ENCODE results near the gene PLCL2. TPM values are rescaled to one million over a fixed set of nuclear protein-coding genes. Genes with fewer than 3 reads are reported as not detected.

PLCL2 gene
- total RNA-seq, 1 donor from 2014 or later, result 26.4 TPM

DNA sequence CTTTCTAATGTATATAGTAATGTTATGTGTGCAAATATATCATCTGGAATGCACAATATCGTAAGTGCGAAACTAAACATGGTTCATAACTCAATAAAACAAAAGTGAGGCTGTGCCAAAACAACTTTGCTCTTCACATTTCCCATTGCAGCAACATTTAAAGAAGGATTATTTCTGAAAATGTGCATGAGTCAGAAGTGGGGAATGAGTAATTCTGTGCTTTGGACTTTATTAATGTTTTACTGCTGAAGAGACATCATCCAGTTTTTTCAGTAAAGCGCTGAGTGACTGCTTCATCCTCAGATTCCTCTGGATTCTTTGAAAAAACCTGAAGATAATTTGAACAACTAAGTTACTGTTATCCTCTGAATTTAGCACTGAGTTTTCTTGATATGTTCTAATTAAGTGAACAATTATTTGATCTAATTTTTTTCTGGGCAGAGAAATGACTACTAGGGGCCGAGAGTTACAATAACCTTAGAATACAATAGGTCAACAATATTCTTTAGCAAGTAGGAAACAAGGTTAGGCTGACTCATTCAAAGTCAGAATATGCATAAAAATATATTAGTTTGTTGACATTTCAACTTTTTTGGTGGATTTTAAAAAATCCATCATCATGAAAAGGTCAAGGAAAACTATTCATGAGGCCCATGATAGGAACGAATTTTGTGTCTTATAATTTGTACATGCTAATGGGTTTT is 20.0 kb upstream of the PLCL2 start:
- Histone ChIP-seq H3K27ac (no peak overlapping the region), H3K4me2 (no peak overlapping the region), H3K9me3 (ENCODE audit: low read depth) (no peaks in the 10 kb centered on the region), H3K36me3 (no peaks in the 10 kb centered on the region), H3K4me1 (no peaks in the 10 kb centered on the region), H4K20me1 (ENCODE audit: low read depth) (no peaks in the 10 kb centered on the region), H2AFZ (replicated peaks) (no peak overlapping the region), H3K4me3 (no peak overlapping the region), H3K9ac (no peak overlapping the region), H3F3A (ENCODE audit: low read depth) (no peaks in the 10 kb centered on the region), H3K27me3 (no peaks in the 10 kb centered on the region), H3K79me2 (ENCODE audit: low read depth) (no peaks in the 10 kb centered on the region)
- H3K36me3 Mint-ChIP-seq, result no peaks in the 10 kb centered on the region
- TF ChIP-seq EZH2phosphoT487 (IDR thresholded peaks at IDR 0.05) (no peak), EZH2 (IDR thresholded peaks at IDR 0.05) (no peak)
- TF ChIP-seq, protein P1, sequence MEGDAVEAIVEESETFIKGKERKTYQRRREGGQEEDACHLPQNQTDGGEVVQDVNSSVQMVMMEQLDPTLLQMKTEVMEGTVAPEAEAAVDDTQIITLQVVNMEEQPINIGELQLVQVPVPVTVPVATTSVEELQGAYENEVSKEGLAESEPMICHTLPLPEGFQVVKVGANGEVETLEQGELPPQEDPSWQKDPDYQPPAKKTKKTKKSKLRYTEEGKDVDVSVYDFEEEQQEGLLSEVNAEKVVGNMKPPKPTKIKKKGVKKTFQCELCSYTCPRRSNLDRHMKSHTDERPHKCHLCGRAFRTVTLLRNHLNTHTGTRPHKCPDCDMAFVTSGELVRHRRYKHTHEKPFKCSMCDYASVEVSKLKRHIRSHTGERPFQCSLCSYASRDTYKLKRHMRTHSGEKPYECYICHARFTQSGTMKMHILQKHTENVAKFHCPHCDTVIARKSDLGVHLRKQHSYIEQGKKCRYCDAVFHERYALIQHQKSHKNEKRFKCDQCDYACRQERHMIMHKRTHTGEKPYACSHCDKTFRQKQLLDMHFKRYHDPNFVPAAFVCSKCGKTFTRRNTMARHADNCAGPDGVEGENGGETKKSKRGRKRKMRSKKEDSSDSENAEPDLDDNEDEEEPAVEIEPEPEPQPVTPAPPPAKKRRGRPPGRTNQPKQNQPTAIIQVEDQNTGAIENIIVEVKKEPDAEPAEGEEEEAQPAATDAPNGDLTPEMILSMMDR (IDR thresholded peaks at IDR 0.05), result no peak
- peaks cover 5% of the 10 kb centered on the region for H3K9me3 Mint-ChIP-seq
- no peaks in the 10 kb centered on the region for H3K4me1 Mint-ChIP-seq
- no peak for DNase-seq (ENCODE audit: low spot score)
- H3K27ac Mint-ChIP-seq, result no peak overlapping the region
- no peak overlapping the region for H3K4me3 Mint-ChIP-seq
- H3K27me3 Mint-ChIP-seq (ENCODE audit: insufficient read depth, low read depth), result no peaks in the 10 kb centered on the region

DNA sequence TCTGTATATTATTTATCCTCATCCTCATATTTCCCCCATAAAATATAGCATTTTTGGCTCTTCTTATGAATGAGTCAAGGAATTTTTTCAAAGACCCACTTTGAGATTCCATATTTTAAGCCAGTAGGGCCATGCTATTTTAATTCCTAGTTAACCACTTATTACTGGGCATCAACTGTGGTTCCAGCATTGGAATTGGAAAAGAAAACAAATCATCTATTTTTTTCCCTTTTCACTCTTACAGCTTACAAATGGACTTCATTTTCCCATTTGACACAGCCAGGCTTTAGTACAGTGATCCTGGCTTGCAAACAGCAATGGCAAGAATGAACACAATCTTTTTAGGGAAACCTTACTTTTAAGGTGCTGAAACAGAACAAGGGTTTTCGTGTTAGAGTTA is 19.4 kb upstream of the PLCL2 start:
- Histone ChIP-seq H3F3A (ENCODE audit: low read depth) (no peaks in the 10 kb centered on the region), H3K4me2 (no peak overlapping the region), H4K20me1 (ENCODE audit: low read depth) (no peaks in the 10 kb centered on the region), H2AFZ (replicated peaks) (no peak overlapping the region), H3K27me3 (no peaks in the 10 kb centered on the region), H3K4me1 (no peaks in the 10 kb centered on the region), H3K9ac (no peak overlapping the region), H3K4me3 (no peak overlapping the region), H3K27ac (no peak overlapping the region), H3K9me3 (ENCODE audit: low read depth) (no peaks in the 10 kb centered on the region), H3K79me2 (ENCODE audit: low read depth) (no peaks in the 10 kb centered on the region), H3K36me3 (no peaks in the 10 kb centered on the region)
- TF ChIP-seq EZH2phosphoT487 (IDR thresholded peaks at IDR 0.05) (no peak), EZH2 (IDR thresholded peaks at IDR 0.05) (no peak)
- TF ChIP-seq, protein P1 (IDR thresholded peaks at IDR 0.05), result no peak
- no peak overlapping the region for H3K27ac Mint-ChIP-seq
- H3K4me3 Mint-ChIP-seq, result no peak overlapping the region
- H3K4me1 Mint-ChIP-seq, result no peaks in the 10 kb centered on the region
- no peaks in the 10 kb centered on the region for H3K27me3 Mint-ChIP-seq (ENCODE audit: insufficient read depth, low read depth)
- H3K9me3 Mint-ChIP-seq, result peaks cover 5% of the 10 kb centered on the region
- H3K36me3 Mint-ChIP-seq, result no peaks in the 10 kb centered on the region
- no peak for DNase-seq (ENCODE audit: low spot score)

DNA sequence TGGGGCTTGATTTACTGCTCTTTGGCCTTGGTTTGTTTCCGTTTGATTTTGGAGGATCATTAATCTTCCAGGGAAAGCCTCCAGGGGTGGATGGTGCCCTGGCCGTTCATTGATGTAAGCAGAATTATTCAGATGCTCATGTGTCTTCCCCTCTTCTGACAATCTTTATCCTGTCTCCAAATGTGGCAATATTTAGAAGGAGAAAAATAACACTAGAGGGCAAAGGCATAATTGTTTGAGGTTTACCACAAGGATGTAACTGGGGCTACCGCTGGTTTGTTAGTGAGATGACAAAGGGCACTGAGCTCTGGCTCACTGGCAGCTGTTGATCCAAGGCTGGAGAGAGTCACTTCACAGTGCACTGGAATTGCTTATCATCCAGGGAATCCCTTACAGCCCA is 18.2 kb upstream of the PLCL2 start:
- TF ChIP-seq EZH2 (IDR thresholded peaks at IDR 0.05), result no peak
- TF ChIP-seq, protein P1 (IDR thresholded peaks at IDR 0.05), result no peak
- TF ChIP-seq EZH2phosphoT487 (IDR thresholded peaks at IDR 0.05), result no peak
- Histone ChIP-seq H3K27ac (no peak overlapping the region), H2AFZ (replicated peaks) (no peak overlapping the region), H4K20me1 (ENCODE audit: low read depth) (no peaks in the 10 kb centered on the region), H3K4me3 (no peak overlapping the region), H3K36me3 (no peaks in the 10 kb centered on the region), H3K9me3 (ENCODE audit: low read depth) (no peaks in the 10 kb centered on the region), H3F3A (ENCODE audit: low read depth) (no peaks in the 10 kb centered on the region), H3K79me2 (ENCODE audit: low read depth) (no peaks in the 10 kb centered on the region), H3K4me1 (no peaks in the 10 kb centered on the region), H3K4me2 (no peak overlapping the region), H3K9ac (no peak overlapping the region), H3K27me3 (no peaks in the 10 kb centered on the region)
- Mint-ChIP-seq H3K27me3 (ENCODE audit: insufficient read depth, low read depth) (no peaks in the 10 kb centered on the region), H3K4me1 (no peaks in the 10 kb centered on the region), H3K9me3 (peaks cover 5% of the 10 kb centered on the region), H3K36me3 (no peaks in the 10 kb centered on the region), H3K4me3 (no peak overlapping the region), H3K27ac (no peak overlapping the region)
- DNase-seq (ENCODE audit: low spot score), result no peak
